MCF 10A (cell line): ENCODE measurements around the gene ATP2A3. TPM values are rescaled to one million over a fixed set of nuclear protein-coding genes. Genes with fewer than 3 reads are reported as not detected.

Source experiments
- BruUV-seq: library from RNA; stranded (reverse); fragments of 400-500 nt; replicated peaks from 2 replicates; lab custom pipeline; 2021; lab: Mats Ljungman, UMichigan
- CTCF ChIA-PET: fragments of 300-600 bp; sonication (Branson Sonifier 250); formaldehyde crosslinking; extraction: SDS; loops from one replicate; lab custom pipeline; 2021; ENCODE audit warnings: antibody characterized with exemption, inconsistent platforms; lab: Yijun Ruan, JAX
- POLR2A ChIA-PET: fragments of 300-600, 350-650 bp; sonication (Branson Sonifier 250); formaldehyde crosslinking; extraction: SDS; loops from one replicate; lab custom pipeline; 2020; ENCODE audit warnings: antibody characterized with exemption, inconsistent platforms; lab: Yijun Ruan, JAX
- DNase-seq: peaks from one replicate; pipeline ENCODE4 v3.0.0-alpha.2; 2018; ENCODE audit not compliant: unreplicated experiment
- H3K27ac Mint-ChIP-seq: one replicate; pipeline ENCODE4 v1.8.0; 2022; ENCODE audit warnings: mild to moderate bottlenecking, low read depth, mixed read lengths; ENCODE audit not compliant: unreplicated experiment
- H3K27me3 Mint-ChIP-seq: one replicate; pipeline ENCODE4 v1.8.0; 2022; ENCODE audit warnings: mixed read lengths; ENCODE audit not compliant: insufficient read depth, unreplicated experiment
- H3K36me3 Mint-ChIP-seq: one replicate; pipeline ENCODE4 v1.8.0; 2022; ENCODE audit warnings: mild to moderate bottlenecking, moderate library complexity, mixed read lengths; ENCODE audit not compliant: insufficient read depth, unreplicated experiment
- H3K4me1 Mint-ChIP-seq: one replicate; pipeline ENCODE4 v1.8.0; 2022; ENCODE audit warnings: mixed read lengths; ENCODE audit not compliant: insufficient read depth, unreplicated experiment
- H3K4me3 Mint-ChIP-seq: one replicate; pipeline ENCODE4 v1.8.0; 2022; ENCODE audit warnings: mild to moderate bottlenecking, moderate library complexity, mixed read lengths; ENCODE audit not compliant: unreplicated experiment
- H3K9me3 Mint-ChIP-seq: one replicate; pipeline ENCODE4 v1.8.0; 2022; ENCODE audit warnings: mixed read lengths; ENCODE audit not compliant: unreplicated experiment
- CTCF ChIP-seq: fragments of 200-600 bp; IDR thresholded peaks from one replicate; pipeline ENCODE4 v1.8.0; 2022; ENCODE audit warnings: antibody characterized with exemption, mild to moderate bottlenecking; ENCODE audit not compliant: unreplicated experiment
- intact Hi-C: fragments of 100-400 bp; cut with micrococcal nuclease; formaldehyde crosslinking; loops from 2 replicates; pipeline ENCODE4 v1.14.1; 2022
- total RNA-seq: library from RNA; stranded (reverse); gene quantifications from 2 replicates; pipeline ENCODE4 v1.2.3, GENCODE V29; 2022

The ATP2A3 gene
- total RNA-seq, 1 experiment from 2014 or later, result not detected

- intact Hi-C loops, result no loop called here
- POLR2A ChIA-PET, result no interaction called here
- H3K9me3 Mint-ChIP-seq, result no peaks in the 10 kb centered on the region
- TF ChIP-seq CTCF, result no peak
- no TSS peak for BruUV-seq
- CTCF ChIA-PET, result interaction anchor here (0.5 kb wide), 1 partner anchor 464 kb away, joined by 3 read pairs; no protein-coding TSS in a partner anchor
- H3K36me3 Mint-ChIP-seq, result no peaks in the 10 kb centered on the region
- H3K4me3 Mint-ChIP-seq, result no peak overlapping the region
- DNase-seq, result no peak
- peaks cover 2% of the 10 kb centered on the region for H3K27me3 Mint-ChIP-seq
- no peak overlapping the region for H3K27ac Mint-ChIP-seq
- peaks cover 6% of the 10 kb centered on the region for H3K4me1 Mint-ChIP-seq
These were observed 7.3 kb downstream of the ATP2A3 start for GRCh38 chr17:3956983-3957382.

- POLR2A ChIA-PET, result no interaction called here
- no peak for TF ChIP-seq CTCF
- Mint-ChIP-seq H3K4me3 (no peak overlapping the region), H3K27ac (no peak overlapping the region), H3K4me1 (peaks cover 6% of the 10 kb centered on the region), H3K27me3 (no peaks in the 10 kb centered on the region), H3K9me3 (no peaks in the 10 kb centered on the region), H3K36me3 (no peaks in the 10 kb centered on the region)
- BruUV-seq, result no TSS peak
- intact Hi-C loops, result no loop called here
- CTCF ChIA-PET, result interaction anchor here (0.5 to 0.6 kb wide), 2 partner anchors 464 to 694 kb away, joined by 3 read pairs; no protein-coding TSS in a partner anchor
- DNase-seq, result no peak
These were observed 7.8 kb downstream of the ATP2A3 start for GRCh38 chr17:3956327-3956957.

- POLR2A ChIA-PET, result no interaction called here
- no TSS peak for BruUV-seq
- no peaks in the 10 kb centered on the region for H3K36me3 Mint-ChIP-seq
- CTCF ChIA-PET, result interaction anchor here (0.6 kb wide), 2 partner anchors 39 to 695 kb away, joined by 3 read pairs; no protein-coding TSS in a partner anchor
- DNase-seq, result no peak
- H3K27me3 Mint-ChIP-seq, result no peaks in the 10 kb centered on the region
- TF ChIP-seq CTCF, result no peak
- peaks cover 6% of the 10 kb centered on the region for H3K4me1 Mint-ChIP-seq
- no peak overlapping the region for H3K27ac Mint-ChIP-seq
- intact Hi-C loops, result no loop called here
- no peaks in the 10 kb centered on the region for H3K9me3 Mint-ChIP-seq
- no peak overlapping the region for H3K4me3 Mint-ChIP-seq
These were observed 8.6 kb downstream of the ATP2A3 start for GRCh38 chr17:3955673-3955988.

GRCh38 chr17:3954976-3955672 lies 9.1 kb downstream of the ATP2A3 start:
- no peak for TF ChIP-seq CTCF
- Mint-ChIP-seq H3K27ac (no peak overlapping the region), H3K36me3 (no peaks in the 10 kb centered on the region), H3K9me3 (no peaks in the 10 kb centered on the region), H3K27me3 (no peaks in the 10 kb centered on the region), H3K4me3 (no peak overlapping the region), H3K4me1 (peaks cover 6% of the 10 kb centered on the region)
- DNase-seq, result no peak
- ChIA-PET CTCF (interaction anchor here (0.6 to 0.8 kb wide), 2 partner anchors 40 to 42 kb away, joined by 3 read pairs; no protein-coding TSS in a partner anchor), POLR2A (no interaction called here)
- no TSS peak for BruUV-seq
- intact Hi-C loops, result no loop called here
